MM.1S (cell line): ENCODE measurements around the gene SESTD1.

Experiments
- DNase-seq: peaks from one replicate; pipeline ENCODE4 v3.0.0-alpha.2; 2015
- H2AFZ ChIP-seq: fragments of 300-600 bp; sonication (generic); 2 replicates; pipeline ENCODE4 v1.6.0; 2016; ENCODE audit warnings: antibody characterized with exemption, low read length
- H3F3A ChIP-seq: fragments of 300-600 bp; sonication (generic); 2 replicates; pipeline ENCODE4 v1.6.1; 2016; ENCODE audit warnings: mild to moderate bottlenecking, antibody characterized with exemption, low read length, moderate library complexity, mixed read lengths; ENCODE audit not compliant: insufficient read depth
- H3K27ac ChIP-seq: fragments of 300-600 bp; sonication (generic); 2 replicates; pipeline ENCODE4 v1.5.1; 2016; ENCODE audit warnings: mild to moderate bottlenecking, low read length
- H3K27me3 ChIP-seq: fragments of 300-600 bp; sonication (generic); replicated peaks from 2 replicates; pipeline ENCODE4 v1.6.0; 2016; ENCODE audit warnings: low read length; ENCODE audit not compliant: insufficient read depth
- H3K36me3 ChIP-seq: fragments of 300-600 bp; sonication (generic); replicated peaks from 2 replicates; pipeline ENCODE4 v1.6.1; 2016; ENCODE audit warnings: mild to moderate bottlenecking, low read length, mixed read lengths; ENCODE audit not compliant: insufficient read depth
- H3K4me1 ChIP-seq: fragments of 300-600 bp; sonication (generic); 2 replicates; pipeline ENCODE4 v1.6.1; 2016; ENCODE audit warnings: low read length, mixed read lengths
- H3K4me2 ChIP-seq: fragments of 300-600 bp; sonication (generic); 2 replicates; pipeline ENCODE4 v1.6.0; 2016; ENCODE audit warnings: low read depth, low read length
- H3K4me3 ChIP-seq: fragments of 300-600 bp; sonication (generic); 2 replicates; pipeline ENCODE4 v1.5.1; 2016; ENCODE audit warnings: low read length, mixed read lengths
- H3K79me2 ChIP-seq: fragments of 300-600 bp; sonication (generic); 2 replicates; pipeline ENCODE4 v1.6.1; 2016; ENCODE audit warnings: mixed run types, low read length, mixed read lengths
- H3K9ac ChIP-seq: fragments of 300-600 bp; sonication (generic); 2 replicates; pipeline ENCODE4 v1.6.1; 2016; ENCODE audit warnings: low read length, mixed read lengths
- H3K9me2 ChIP-seq: fragments of 300-600 bp; sonication (generic); replicated peaks from 2 replicates; pipeline ENCODE4 v1.6.1; 2016; ENCODE audit warnings: mild to moderate bottlenecking, low read length, mixed read lengths; ENCODE audit not compliant: insufficient read depth
- H3K9me3 ChIP-seq: fragments of 300-600 bp; sonication (generic); replicated peaks from 2 replicates; pipeline ENCODE4 v1.6.1; 2016; ENCODE audit warnings: mild to moderate bottlenecking, low read length, mixed read lengths; ENCODE audit not compliant: insufficient read depth
- H4K20me1 ChIP-seq: fragments of 300-600 bp; sonication (generic); 2 replicates; pipeline ENCODE4 v1.6.1; 2016; ENCODE audit warnings: mild to moderate bottlenecking, low read length, moderate library complexity, mixed read lengths; ENCODE audit not compliant: insufficient read depth
- EZH2 ChIP-seq: fragments of 300-600 bp; sonication (generic); optimal IDR thresholded peaks from 2 replicates; pipeline ENCODE3; 2017; ENCODE audit warnings: low read depth, mild to moderate bottlenecking, antibody characterized with exemption, low read length, mixed read lengths
- EZH2phosphoT487 ChIP-seq: fragments of 300-600 bp; sonication (generic); IDR thresholded peaks from 2 replicates; pipeline ENCODE4 v1.6.1; 2018; ENCODE audit warnings: antibody characterized with exemption, low read length
- TF ChIP-seq, protein P1 (sequence below): fragments of 300-600 bp; sonication (generic); IDR thresholded peaks from 2 replicates; pipeline ENCODE4 v1.5.1; 2016; ENCODE audit warnings: antibody characterized with exemption, low read length, mixed read lengths

Gene SESTD1

GRCh38 chr2:179265082-179265510 is 464 bp upstream of the SESTD1 start:
- no peaks in the 10 kb centered on the region for H3K9me3 ChIP-seq
- H3K4me2 ChIP-seq = peak overlapping the region; percentile 66
- H3K27ac ChIP-seq = no peak overlapping the region
- H3K36me3 ChIP-seq = no peaks in the 10 kb centered on the region
- no peak for TF ChIP-seq EZH2phosphoT487
- no peak for TF ChIP-seq EZH2
- TF ChIP-seq, protein P1, sequence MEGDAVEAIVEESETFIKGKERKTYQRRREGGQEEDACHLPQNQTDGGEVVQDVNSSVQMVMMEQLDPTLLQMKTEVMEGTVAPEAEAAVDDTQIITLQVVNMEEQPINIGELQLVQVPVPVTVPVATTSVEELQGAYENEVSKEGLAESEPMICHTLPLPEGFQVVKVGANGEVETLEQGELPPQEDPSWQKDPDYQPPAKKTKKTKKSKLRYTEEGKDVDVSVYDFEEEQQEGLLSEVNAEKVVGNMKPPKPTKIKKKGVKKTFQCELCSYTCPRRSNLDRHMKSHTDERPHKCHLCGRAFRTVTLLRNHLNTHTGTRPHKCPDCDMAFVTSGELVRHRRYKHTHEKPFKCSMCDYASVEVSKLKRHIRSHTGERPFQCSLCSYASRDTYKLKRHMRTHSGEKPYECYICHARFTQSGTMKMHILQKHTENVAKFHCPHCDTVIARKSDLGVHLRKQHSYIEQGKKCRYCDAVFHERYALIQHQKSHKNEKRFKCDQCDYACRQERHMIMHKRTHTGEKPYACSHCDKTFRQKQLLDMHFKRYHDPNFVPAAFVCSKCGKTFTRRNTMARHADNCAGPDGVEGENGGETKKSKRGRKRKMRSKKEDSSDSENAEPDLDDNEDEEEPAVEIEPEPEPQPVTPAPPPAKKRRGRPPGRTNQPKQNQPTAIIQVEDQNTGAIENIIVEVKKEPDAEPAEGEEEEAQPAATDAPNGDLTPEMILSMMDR = no peak
- H2AFZ ChIP-seq = peak overlapping the region; percentile 82
- no peaks in the 10 kb centered on the region for H4K20me1 ChIP-seq
- peaks cover 34% of the 10 kb centered on the region for H3K79me2 ChIP-seq
- H3F3A ChIP-seq = peaks cover 10% of the 10 kb centered on the region
- H3K27me3 ChIP-seq = 0 out of 2 replicates have a peak, but pooled peaks cover 3% of the 10 kb centered on the region
- peaks cover 7% of the 10 kb centered on the region for H3K4me1 ChIP-seq
- no peak for DNase-seq
- peak overlapping the region; percentile 54 for H3K4me3 ChIP-seq
- no peaks in the 10 kb centered on the region for H3K9me2 ChIP-seq
- no peak overlapping the region for H3K9ac ChIP-seq

DNA sequence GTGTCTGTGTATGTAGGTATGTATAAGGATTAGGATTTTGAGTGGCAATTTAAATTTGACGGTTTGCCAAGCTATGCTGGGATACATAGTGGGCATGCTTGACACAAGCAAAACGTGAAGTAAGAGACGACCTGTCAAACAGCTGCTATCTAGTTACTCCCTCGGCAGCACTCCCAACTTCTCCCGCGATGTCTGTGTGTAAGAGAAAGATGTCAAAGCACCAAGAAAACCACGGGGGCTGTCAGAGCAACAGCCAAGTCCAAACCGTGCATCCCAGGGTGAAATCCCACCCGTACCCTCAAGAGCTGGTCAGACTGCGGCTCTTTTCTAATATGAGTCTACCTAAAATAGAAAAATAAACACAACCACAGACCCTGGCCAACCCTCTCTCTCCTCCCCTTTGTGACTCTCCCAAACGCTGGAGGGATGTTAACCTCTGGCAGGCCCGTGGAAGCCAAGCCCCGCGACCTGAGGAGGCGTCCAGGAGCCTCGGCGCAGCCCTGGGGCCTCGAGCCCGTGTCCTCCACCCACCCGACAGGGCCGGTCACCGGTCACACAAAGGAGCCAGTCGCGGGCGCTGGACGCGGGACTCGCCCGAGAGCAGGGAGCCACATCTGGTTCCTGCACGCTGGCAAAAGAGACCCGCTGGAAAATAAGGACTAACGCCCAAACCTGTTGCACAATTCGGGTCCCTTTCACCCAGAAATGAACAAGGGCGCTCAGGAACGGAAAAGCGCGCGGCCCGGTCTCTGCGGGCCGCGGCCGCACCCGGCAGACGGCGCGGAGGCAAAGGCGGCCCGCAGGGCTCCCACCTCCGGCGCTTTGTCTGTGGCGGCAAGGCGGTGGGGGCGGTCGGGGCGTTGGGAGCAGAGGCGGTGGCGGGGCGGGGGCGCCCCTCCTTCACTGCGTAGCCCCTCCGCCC is 925 bp downstream of the SESTD1 start:
- H3K9ac ChIP-seq = peak overlapping the region; percentile 73
- no peaks in the 10 kb centered on the region for H3K36me3 ChIP-seq
- no peaks in the 10 kb centered on the region for H3K9me2 ChIP-seq
- no peaks in the 10 kb centered on the region for H3K9me3 ChIP-seq
- no peak overlapping the region for H3K27ac ChIP-seq
- no peaks in the 10 kb centered on the region for H4K20me1 ChIP-seq
- H3F3A ChIP-seq = peaks cover 10% of the 10 kb centered on the region
- DNase-seq = peak; percentile 40
- H3K27me3 ChIP-seq = 0 out of 2 replicates have a peak, but pooled peaks cover 3% of the 10 kb centered on the region
- H3K79me2 ChIP-seq = peaks cover 45% of the 10 kb centered on the region
- H2AFZ ChIP-seq = peak overlapping the region; percentile 94
- TF ChIP-seq EZH2phosphoT487 (no peak), EZH2 (no peak)
- H3K4me3 ChIP-seq = peak overlapping the region; percentile 96
- peak overlapping the region; percentile 97 for H3K4me2 ChIP-seq
- peaks cover 7% of the 10 kb centered on the region for H3K4me1 ChIP-seq

DNA sequence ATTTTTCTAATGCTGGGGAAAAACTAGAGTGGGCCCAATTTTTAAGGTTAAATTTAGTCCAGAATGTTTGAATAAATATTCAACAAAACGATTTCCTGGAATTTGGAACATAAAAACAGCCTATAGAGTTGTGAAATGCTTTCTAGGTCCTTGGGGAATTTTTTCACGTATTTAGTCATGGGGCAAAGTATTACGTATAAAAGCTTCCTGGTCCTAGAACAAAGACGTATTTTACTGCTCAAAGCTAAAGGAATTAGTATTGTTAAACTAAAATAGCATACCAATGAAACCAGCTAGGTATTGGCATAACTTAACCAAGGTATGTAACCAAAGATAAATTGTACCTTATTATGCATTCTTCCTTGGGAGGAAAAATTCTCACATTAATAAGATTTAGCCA is 1.6 kb downstream of the SESTD1 start:
- Histone ChIP-seq H3K27ac (no peak overlapping the region), H3K4me2 (peak overlapping the region; percentile 97), H4K20me1 (no peaks in the 10 kb centered on the region), H3K9me3 (no peaks in the 10 kb centered on the region), H3K4me3 (peak overlapping the region; percentile 96), H3K79me2 (peaks cover 52% of the 10 kb centered on the region), H3K27me3 (0 out of 2 replicates have a peak, but pooled peaks cover 3% of the 10 kb centered on the region), H3K36me3 (no peaks in the 10 kb centered on the region), H3K9ac (peak overlapping the region; percentile 73; the same call in 1 of the 2 replicates), H2AFZ (no peak overlapping the region), H3K9me2 (no peaks in the 10 kb centered on the region), H3F3A (peaks cover 10% of the 10 kb centered on the region), H3K4me1 (peaks cover 7% of the 10 kb centered on the region)
- DNase-seq = no peak
- TF ChIP-seq EZH2 = no peak
- TF ChIP-seq, protein P1 = no peak
- no peak for TF ChIP-seq EZH2phosphoT487
